Gastrocnemius medialis (tissue), 4 donors: ENCODE results near the gene NBPF1. TPM values are rescaled to one million over a fixed set of nuclear protein-coding genes. Genes with fewer than 3 reads are reported as not detected.
"Not testable (repeated sequence)": the region's sequence is repeated elsewhere in the genome, so short reads cannot be mapped to it uniquely, and the experiment has no call there.

Source experiments
- ATAC-seq, 2 donors: fragments of 150-250 bp; one replicate each; pipeline ENCODE4 v1.9.1; 2016
- DNase-seq, 2 donors: peaks; one replicate each; pipeline ENCODE4 v3.0.0-alpha.2; 2019
- H3K27ac ChIP-seq, 4 donors: fragments of 200-600 bp; sonication (generic); 1 replicate in 1 of 4; 2 replicates in 3 of 4; pipeline ENCODE4 v1.5.1; 2016 to 2018; ENCODE audit warnings: mild to moderate bottlenecking in 2 of 4, moderate library complexity in 1 of 4
- H3K27me3 ChIP-seq, 3 donors: fragments of 200-600 bp; sonication (generic) in 2 of 3; 1 replicate in 1 of 3; 2 replicates in 2 of 3; pipeline versions ENCODE4 v1.5.1 to v1.6.0; 2016 to 2019; ENCODE audit warnings: mild to moderate bottlenecking in 1 of 3, moderate library complexity in 1 of 3
- H3K36me3 ChIP-seq, 2 donors: fragments of 200-600 bp; sonication (generic) in 1 of 2; one replicate each; pipeline ENCODE4 v1.5.1; 2017 to 2018
- H3K4me1 ChIP-seq, 2 donors: fragments of 200-600 bp; sonication (generic) in 1 of 2; one replicate each; pipeline ENCODE4 v1.5.1; 2016 to 2017; ENCODE audit warnings: mild to moderate bottlenecking in 2 of 2
- H3K4me3 ChIP-seq, 4 donors: fragments of 200-600 bp; sonication (generic) in 3 of 4; 1 replicate in 1 of 4; 2 replicates in 3 of 4; pipeline ENCODE4 v1.5.1; 2016 to 2019; ENCODE audit warnings: mild to moderate bottlenecking in 2 of 4
- H3K9me3 ChIP-seq, 3 donors: fragments of 200-600 bp; sonication (generic) in 2 of 3; 1 replicate in 1 of 3; 2 replicates in 2 of 3; pipeline ENCODE4 v1.5.1; 2016 to 2019
- in situ Hi-C, 4 donors: fragments of 200-750 bp; cut with MboI; loops; one replicate each; pipeline versions ENCODE4 v1.15.0 to v1.8.0; 2017; ENCODE audit warnings: low sequenced_read_pairs in 4 of 4
- intact Hi-C: fragments of 100-400 bp; cut with DNase I; formaldehyde crosslinking; loops from one replicate; pipeline ENCODE4 v1.15.1; 2023; ENCODE audit warnings: low total_unique reads
- total RNA-seq, 4 donors: library from RNA; depleted of rRNA; stranded (reverse); fragments of >200 nt; gene quantifications; one replicate each; pipeline versions ENCODE4 v1.1.0 to v1.2.3, GENCODE V29; 2016

NBPF1 gene
- total RNA-seq, 4 donors from 2014 or later = 6.6 to 20.0 (median 11.2) TPM

DNA sequence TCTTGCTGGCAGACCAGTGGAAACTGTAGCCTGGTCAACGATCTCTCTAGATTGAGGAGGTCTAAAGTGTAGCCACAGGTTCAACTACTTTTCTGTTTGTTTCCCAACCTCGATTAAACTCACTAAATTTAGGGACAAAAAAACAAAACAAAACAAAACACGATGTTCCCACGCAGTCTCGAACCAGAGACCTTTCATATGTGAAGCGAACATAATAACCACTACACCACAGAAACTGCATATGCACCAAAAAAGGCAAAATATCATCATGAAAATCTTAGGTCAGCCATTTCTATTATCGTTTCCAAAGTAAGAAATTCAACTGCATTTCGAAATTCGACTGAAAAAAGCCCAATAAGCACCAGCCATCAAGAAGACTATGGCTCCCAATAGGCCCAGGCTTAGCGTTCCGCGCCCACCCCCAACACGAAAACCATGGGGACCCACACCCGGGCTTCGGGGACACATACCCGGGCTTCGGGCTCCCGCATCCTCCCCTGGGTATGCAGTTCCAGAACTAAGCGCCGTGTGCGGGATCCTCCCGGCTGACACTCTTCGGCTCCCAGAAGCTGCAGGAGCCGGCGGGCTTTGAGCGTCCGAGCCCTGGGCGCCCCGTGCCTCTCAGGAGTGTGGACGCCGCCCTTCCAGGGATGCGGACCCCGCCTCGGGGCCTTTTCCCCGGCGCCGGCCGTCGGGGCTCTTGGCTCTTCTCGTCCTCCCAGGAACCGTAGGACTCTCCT lies 65.7 kb downstream of the NBPF1 start:
- DNase-seq, H3K4me3 ChIP-seq, H3K9me3 ChIP-seq, ATAC-seq, intact Hi-C loops, in situ Hi-C loops, H3K27ac ChIP-seq, H3K36me3 ChIP-seq, H3K4me1 ChIP-seq: not testable (repeated sequence)
- H3K27me3 ChIP-seq = peaks cover 0 to 14% (median 0%) of the 10 kb centered on the region in 3 donors

DNA sequence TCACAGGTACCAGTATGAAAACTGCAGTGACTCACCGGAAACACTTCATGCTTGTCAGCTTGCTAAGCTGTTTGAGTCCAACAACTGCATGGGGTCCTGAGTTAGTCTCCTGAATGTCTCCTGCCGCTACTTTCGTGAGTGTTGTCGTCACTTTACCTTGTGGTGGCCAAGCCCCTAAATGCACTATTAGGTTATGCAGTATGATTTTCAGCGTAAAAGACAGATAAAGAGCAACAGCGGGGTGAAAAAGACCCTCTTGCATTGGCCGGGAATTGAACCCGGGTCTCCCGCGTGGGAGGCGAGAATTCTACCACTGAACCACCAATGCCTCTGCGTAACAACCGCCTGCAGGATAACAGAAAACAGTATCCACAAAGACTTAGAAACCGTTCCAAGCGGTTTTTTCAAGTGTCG lies 67.7 kb downstream of the NBPF1 start:
- H3K4me3 ChIP-seq, H3K4me1 ChIP-seq, H3K36me3 ChIP-seq, in situ Hi-C loops, DNase-seq, intact Hi-C loops, H3K9me3 ChIP-seq, H3K27ac ChIP-seq, ATAC-seq: not testable (repeated sequence)
- peaks cover 0 to 14% (median 0%) of the 10 kb centered on the region in 3 donors for H3K27me3 ChIP-seq

- H3K36me3 ChIP-seq, DNase-seq, intact Hi-C loops, H3K4me1 ChIP-seq, ATAC-seq, in situ Hi-C loops, H3K9me3 ChIP-seq, H3K27me3 ChIP-seq, H3K27ac ChIP-seq, H3K4me3 ChIP-seq: not testable (repeated sequence)
These were observed 72.9 kb downstream of the NBPF1 start for GRCh38 chr1:16540421-16540893.

- H3K27me3 ChIP-seq = peaks cover 13 to 17% (median 16%) of the 10 kb centered on the region in 3 donors
- ATAC-seq, H3K36me3 ChIP-seq, H3K4me1 ChIP-seq, DNase-seq, H3K4me3 ChIP-seq, intact Hi-C loops, in situ Hi-C loops, H3K9me3 ChIP-seq, H3K27ac ChIP-seq: not testable (repeated sequence)
These were observed 75.8 kb downstream of the NBPF1 start for GRCh38 chr1:16537528-16537927.

DNA sequence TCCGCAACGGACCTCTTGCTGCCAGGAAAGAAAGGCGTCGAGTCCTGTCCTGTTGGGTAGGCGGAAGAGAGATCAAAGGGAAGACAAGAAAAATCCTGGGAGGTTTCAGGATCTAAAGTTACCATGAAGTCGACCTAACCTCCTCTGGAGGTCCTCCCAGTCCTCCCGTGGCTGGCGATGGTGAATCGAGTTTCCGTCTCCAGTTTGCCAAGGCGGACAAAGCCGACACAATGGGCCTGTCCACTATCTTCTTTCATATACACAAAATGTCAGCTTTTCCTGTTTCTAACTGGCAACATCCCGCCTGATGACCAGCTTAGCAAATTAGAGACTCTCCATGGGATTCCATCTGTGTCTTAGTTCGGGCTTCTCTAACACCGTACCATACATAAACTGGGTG lies 76.6 kb downstream of the NBPF1 start:
- H3K4me1 ChIP-seq, in situ Hi-C loops, H3K9me3 ChIP-seq, H3K4me3 ChIP-seq, H3K27ac ChIP-seq, ATAC-seq, H3K36me3 ChIP-seq, intact Hi-C loops, DNase-seq: not testable (repeated sequence)
- peaks cover 15 to 25% (median 23%) of the 10 kb centered on the region in 3 donors for H3K27me3 ChIP-seq

- H3K9me3 ChIP-seq, intact Hi-C loops, in situ Hi-C loops, H3K4me1 ChIP-seq, DNase-seq, H3K36me3 ChIP-seq, H3K27ac ChIP-seq, H3K4me3 ChIP-seq, ATAC-seq: not testable (repeated sequence)
- peaks cover 21 to 32% (median 30%) of the 10 kb centered on the region in 3 donors for H3K27me3 ChIP-seq
These were observed 77.5 kb downstream of the NBPF1 start for GRCh38 chr1:16535898-16536297.

- ATAC-seq, intact Hi-C loops, H3K4me1 ChIP-seq, in situ Hi-C loops, H3K27ac ChIP-seq, DNase-seq, H3K9me3 ChIP-seq, H3K36me3 ChIP-seq: not testable (repeated sequence)
- H3K4me3 ChIP-seq = peak overlapping the region in 3 of 4 donors; percentile 25 to 34 (median 27)
- peaks cover 21 to 32% (median 30%) of the 10 kb centered on the region in 3 donors for H3K27me3 ChIP-seq
These were observed 77.9 kb downstream of the NBPF1 start for GRCh38 chr1:16535487-16535886.

DNA sequence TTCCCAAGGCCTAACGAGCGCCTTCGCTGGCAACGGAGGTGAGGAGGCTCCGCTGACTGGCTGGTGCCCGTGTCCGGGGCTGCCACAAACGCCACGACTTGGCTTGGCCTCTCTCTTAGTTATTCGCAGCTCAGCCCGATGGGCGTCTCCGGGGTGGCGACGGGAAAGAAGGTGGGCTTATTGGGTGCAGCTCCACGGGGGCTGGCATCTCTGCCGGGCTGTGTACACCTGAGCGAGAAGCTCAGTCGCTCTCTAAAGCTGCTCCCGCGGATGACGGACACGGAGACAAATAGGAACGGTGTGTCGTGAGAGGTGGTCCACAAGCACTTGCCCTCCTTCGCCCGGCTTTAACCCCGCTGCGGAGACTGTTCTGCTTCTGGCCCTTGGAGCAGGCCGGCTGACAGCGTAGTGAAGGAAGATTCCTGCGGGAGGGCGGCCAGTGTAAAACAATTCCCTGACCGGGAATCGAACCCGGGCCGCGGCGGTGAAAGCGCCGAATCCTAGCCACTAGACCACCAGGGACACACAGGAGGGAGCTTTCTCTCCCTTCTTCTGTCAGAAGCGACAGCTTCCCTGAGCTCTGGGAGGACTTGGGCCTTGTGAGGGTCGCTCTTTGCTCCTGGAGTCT lies 78.4 kb downstream of the NBPF1 start:
- ATAC-seq (peak; percentile 45 to 61), DNase-seq (peak in 1 of 2 donors; percentile 25)
- H3K36me3 ChIP-seq, H3K9me3 ChIP-seq, H3K27ac ChIP-seq, H3K4me1 ChIP-seq, in situ Hi-C loops, intact Hi-C loops: not testable (repeated sequence)
- peaks cover 21 to 32% (median 30%) of the 10 kb centered on the region in 3 donors for H3K27me3 ChIP-seq
- H3K4me3 ChIP-seq = peak overlapping the region in 3 of 4 donors; percentile 25 to 34 (median 27)

DNA sequence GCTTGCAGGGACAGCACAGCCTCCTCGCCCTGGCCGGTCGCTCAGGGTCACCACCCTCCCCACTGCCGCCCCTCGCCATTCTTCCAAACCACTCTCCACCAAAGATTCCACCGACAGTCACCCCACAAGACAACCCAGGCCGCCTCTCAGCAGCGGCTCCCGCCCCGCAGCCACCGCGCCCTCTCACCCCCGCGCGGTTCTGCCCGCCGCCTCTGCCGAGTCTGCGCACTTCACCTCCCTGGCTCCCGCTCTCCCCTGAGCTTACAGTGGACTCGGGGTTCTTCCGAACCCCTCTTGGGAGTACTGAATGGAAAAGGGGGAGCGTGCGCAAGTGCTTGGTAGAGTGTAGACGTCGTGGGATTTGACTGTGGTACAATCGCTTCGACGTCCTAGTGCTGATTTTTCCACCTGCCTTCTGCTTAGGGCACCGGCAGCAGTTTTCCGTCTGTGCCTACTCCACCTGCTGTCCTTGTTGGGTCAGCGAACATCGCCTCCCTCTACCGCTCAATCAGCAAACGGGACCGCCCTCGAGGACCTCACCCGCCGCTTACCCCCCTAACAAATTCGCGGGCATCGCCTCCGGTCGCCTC lies 79.0 kb downstream of the NBPF1 start:
- ATAC-seq, in situ Hi-C loops, H3K27ac ChIP-seq, H3K9me3 ChIP-seq, DNase-seq, H3K4me1 ChIP-seq, intact Hi-C loops, H3K36me3 ChIP-seq: not testable (repeated sequence)
- Histone ChIP-seq H3K27me3 (peaks cover 21 to 32% (median 30%) of the 10 kb centered on the region in 3 donors), H3K4me3 (peak overlapping the region in 1 of 4 donors; percentile 34)
